DND-41 (cell line): Measurements from ENCODE around the gene PTPRN2.

Experiments
- ATAC-seq: fragments of 200-7000 bp; cut with Tn5 transposase; 3 replicates; pipeline ENCODE4 v1.9.1; 2021; ENCODE audit warnings: low read depth; ENCODE audit not compliant: insufficient read depth
- DNase-seq: peaks from one replicate; pipeline ENCODE4 v3.0.0-alpha.2; 2020
- H2AFZ ChIP-seq: 2 replicates; pipeline ENCODE4 v1.6.0; 2012; ENCODE audit warnings: low read depth, low read length
- H3K27ac ChIP-seq: 2 replicates; pipeline ENCODE4 v1.5.1; 2012; ENCODE audit warnings: low read length, inconsistent platforms
- H3K27me3 ChIP-seq: fragments of 200-600 bp; sonication (generic); 2 replicates; pipeline ENCODE4 v1.6.0; 2012; ENCODE audit warnings: low read length, mild to moderate bottlenecking, inconsistent platforms; ENCODE audit not compliant: insufficient read depth, poor library complexity
- H3K36me3 ChIP-seq: 2 replicates; pipeline ENCODE4 v1.5.1; 2012; ENCODE audit warnings: low read length, inconsistent platforms; ENCODE audit not compliant: insufficient read depth
- H3K4me1 ChIP-seq: 2 replicates; pipeline ENCODE4 v1.5.1; 2012; ENCODE audit warnings: mild to moderate bottlenecking, low read length; ENCODE audit not compliant: insufficient read depth
- H3K4me2 ChIP-seq: 2 replicates; pipeline ENCODE4 v1.6.0; 2012; ENCODE audit warnings: mild to moderate bottlenecking, moderate library complexity, low read length, inconsistent platforms; ENCODE audit not compliant: insufficient read depth
- H3K4me3 ChIP-seq, 2 experiments: fragments of 200-600 bp in 1 of 2; shearing (Covaris generic) in 1 of 2; 2 replicates each; pipeline ENCODE4 v1.5.1; 2012 to 2016; ENCODE audit warnings: inconsistent platforms in 2 of 2, low read length in 2 of 2, mild to moderate bottlenecking in 2 of 2, low read depth in 1 of 2, moderate library complexity in 1 of 2
- H3K79me2 ChIP-seq: 2 replicates; pipeline ENCODE4 v1.6.0; 2012; ENCODE audit warnings: low read length, inconsistent platforms; ENCODE audit not compliant: insufficient read depth
- H3K9ac ChIP-seq: 2 replicates; pipeline ENCODE4 v1.6.0; 2012; ENCODE audit warnings: low read depth, mild to moderate bottlenecking, inconsistent platforms, low read length, moderate library complexity
- H3K9me3 ChIP-seq: 2 replicates; pipeline ENCODE4 v1.5.1; 2012; ENCODE audit warnings: low read length, moderate library complexity, mild to moderate bottlenecking, inconsistent platforms; ENCODE audit not compliant: insufficient read depth, severe bottlenecking
- H4K20me1 ChIP-seq: 2 replicates; pipeline ENCODE4 v1.6.0; 2012; ENCODE audit warnings: low read length; ENCODE audit not compliant: insufficient read depth
- EZH2 ChIP-seq: IDR thresholded peaks from 3 replicates; pipeline ENCODE4 v1.6.1; 2012; ENCODE audit warnings: borderline replicate concordance, low read depth, mild to moderate bottlenecking, moderate library complexity, low read length, inconsistent platforms; ENCODE audit not compliant: severe bottlenecking
- TF ChIP-seq, protein P1 (sequence below): IDR thresholded peaks from 2 replicates; pipeline ENCODE4 v1.5.1; 2012; ENCODE audit warnings: borderline replicate concordance, low read length, moderate library complexity, mild to moderate bottlenecking; ENCODE audit not compliant: poor library complexity, severe bottlenecking; ENCODE audit errors: extremely low read depth

The PTPRN2 gene

GRCh38 chr7:157974678-157975230 is 612.9 kb downstream of the PTPRN2 start:
- no peak for ATAC-seq
- H3K27me3 ChIP-seq = no peaks in the 10 kb centered on the region
- no peak for DNase-seq
- H3K36me3 ChIP-seq = no peaks in the 10 kb centered on the region
- no peaks in the 10 kb centered on the region for H3K79me2 ChIP-seq
- H4K20me1 ChIP-seq = no peaks in the 10 kb centered on the region
- H2AFZ ChIP-seq = no peak overlapping the region
- no peak overlapping the region for H3K27ac ChIP-seq
- no peak overlapping the region for H3K4me3 ChIP-seq
- TF ChIP-seq, protein P1, sequence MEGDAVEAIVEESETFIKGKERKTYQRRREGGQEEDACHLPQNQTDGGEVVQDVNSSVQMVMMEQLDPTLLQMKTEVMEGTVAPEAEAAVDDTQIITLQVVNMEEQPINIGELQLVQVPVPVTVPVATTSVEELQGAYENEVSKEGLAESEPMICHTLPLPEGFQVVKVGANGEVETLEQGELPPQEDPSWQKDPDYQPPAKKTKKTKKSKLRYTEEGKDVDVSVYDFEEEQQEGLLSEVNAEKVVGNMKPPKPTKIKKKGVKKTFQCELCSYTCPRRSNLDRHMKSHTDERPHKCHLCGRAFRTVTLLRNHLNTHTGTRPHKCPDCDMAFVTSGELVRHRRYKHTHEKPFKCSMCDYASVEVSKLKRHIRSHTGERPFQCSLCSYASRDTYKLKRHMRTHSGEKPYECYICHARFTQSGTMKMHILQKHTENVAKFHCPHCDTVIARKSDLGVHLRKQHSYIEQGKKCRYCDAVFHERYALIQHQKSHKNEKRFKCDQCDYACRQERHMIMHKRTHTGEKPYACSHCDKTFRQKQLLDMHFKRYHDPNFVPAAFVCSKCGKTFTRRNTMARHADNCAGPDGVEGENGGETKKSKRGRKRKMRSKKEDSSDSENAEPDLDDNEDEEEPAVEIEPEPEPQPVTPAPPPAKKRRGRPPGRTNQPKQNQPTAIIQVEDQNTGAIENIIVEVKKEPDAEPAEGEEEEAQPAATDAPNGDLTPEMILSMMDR = no peak
- no peak for TF ChIP-seq EZH2
- H3K4me1 ChIP-seq = no peaks in the 10 kb centered on the region
- no peak overlapping the region for H3K9ac ChIP-seq
- peaks cover 30% of the 10 kb centered on the region for H3K9me3 ChIP-seq
- H3K4me2 ChIP-seq = no peak overlapping the region

DNA sequence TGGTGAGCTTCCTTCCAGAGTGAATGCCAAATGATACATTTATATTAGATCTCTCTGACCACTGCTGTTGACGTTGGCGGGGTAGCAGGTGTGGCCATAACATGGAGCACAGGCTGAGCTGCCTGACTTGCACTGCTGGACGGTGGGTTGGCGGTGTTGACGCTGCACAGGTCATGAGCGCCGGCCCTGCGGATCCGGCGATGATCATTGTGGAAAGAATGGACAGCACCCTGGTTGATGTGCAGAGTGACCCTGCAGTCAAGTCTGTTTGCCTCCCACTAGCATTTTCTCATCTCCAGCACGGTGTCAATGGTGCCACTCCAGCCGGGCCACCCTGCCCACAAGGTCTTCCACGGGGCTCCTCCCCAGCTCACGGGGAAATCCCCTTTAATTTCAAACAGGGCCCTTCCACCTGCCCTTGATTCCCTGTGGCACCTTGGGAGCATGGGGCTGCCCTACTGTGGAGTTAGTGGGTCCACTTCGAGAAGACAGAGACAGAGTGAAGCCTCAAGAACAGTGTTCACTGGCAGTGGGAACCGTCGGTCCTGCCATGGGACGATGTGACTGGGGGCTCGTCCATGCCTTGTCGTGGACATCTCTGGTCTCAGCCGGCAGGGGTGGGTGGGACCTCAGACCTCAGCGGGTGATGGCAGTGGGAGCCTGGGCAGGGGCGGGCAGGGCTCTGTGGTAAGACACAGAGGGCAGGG is 613.5 kb downstream of the PTPRN2 start:
- Histone ChIP-seq H3K4me2 (no peak overlapping the region), H3K9ac (no peak overlapping the region), H3K27ac (no peak overlapping the region), H4K20me1 (no peaks in the 10 kb centered on the region), H3K27me3 (no peaks in the 10 kb centered on the region), H2AFZ (no peak overlapping the region), H3K36me3 (no peaks in the 10 kb centered on the region), H3K9me3 (peaks cover 36% of the 10 kb centered on the region), H3K4me1 (no peaks in the 10 kb centered on the region), H3K4me3 (no peak overlapping the region), H3K79me2 (no peaks in the 10 kb centered on the region)
- TF ChIP-seq, protein P1 = no peak
- no peak for TF ChIP-seq EZH2
- DNase-seq (no peak), ATAC-seq (no peak)

GRCh38 chr7:157972914-157973313 is 614.7 kb downstream of the PTPRN2 start:
- no peak overlapping the region for H3K4me3 ChIP-seq
- H4K20me1 ChIP-seq = no peaks in the 10 kb centered on the region
- peaks cover 43% of the 10 kb centered on the region for H3K9me3 ChIP-seq
- ATAC-seq = no peak
- H3K4me1 ChIP-seq = no peaks in the 10 kb centered on the region
- no peak overlapping the region for H3K9ac ChIP-seq
- no peak overlapping the region for H3K4me2 ChIP-seq
- no peak overlapping the region for H3K27ac ChIP-seq
- H3K79me2 ChIP-seq = no peaks in the 10 kb centered on the region
- no peak for DNase-seq
- H3K36me3 ChIP-seq = no peaks in the 10 kb centered on the region
- H2AFZ ChIP-seq = no peak overlapping the region
- TF ChIP-seq, protein P1 = no peak
- TF ChIP-seq EZH2 = no peak
- H3K27me3 ChIP-seq = no peaks in the 10 kb centered on the region
